Transverse colon (tissue), 4 donors: ENCODE results near the gene PRKCB. TPM values are rescaled to one million over a fixed set of nuclear protein-coding genes. Genes with fewer than 3 reads are reported as not detected.

Experiments
- DNase-seq: peaks from one replicate; pipeline ENCODE4 v3.0.0-alpha.2; 2019
- H3K27ac ChIP-seq, 4 donors: fragments of 200-600 bp; sonication (generic); 2 replicates each; pipeline ENCODE4 v1.5.1; 2016 to 2018; ENCODE audit warnings: inconsistent platforms in 4 of 4
- H3K27me3 ChIP-seq: fragments of 200-600 bp; sonication (generic); 2 replicates; pipeline ENCODE4 v1.5.1; 2017; ENCODE audit warnings: inconsistent platforms
- H3K36me3 ChIP-seq, 4 donors: fragments of 200-600 bp; sonication (generic); 2 replicates each; pipeline ENCODE4 v1.5.1; 2017 to 2019; ENCODE audit warnings: inconsistent platforms in 4 of 4
- H3K4me1 ChIP-seq, 4 donors: fragments of 200-600 bp; sonication (generic); 2 replicates each; pipeline ENCODE4 v1.5.1; 2017 to 2020; ENCODE audit warnings: inconsistent platforms in 4 of 4
- H3K4me3 ChIP-seq, 4 donors: fragments of 200-600 bp; sonication (generic); 1 replicate in 1 of 4; 2 replicates in 3 of 4; pipeline versions ENCODE4 v1.5.1 to v1.6.1; 2017 to 2019; ENCODE audit warnings: inconsistent platforms in 4 of 4
- H3K9me3 ChIP-seq, 2 donors: fragments of 200-600 bp; sonication (generic); 2 replicates each; pipeline ENCODE4 v1.5.1; 2017 to 2019; ENCODE audit warnings: inconsistent platforms in 2 of 2
- CTCF ChIP-seq, 5 experiments: fragments of 200-600 bp in 3 of 5; fragments of 450-650 bp in 2 of 5; sonication (generic) in 3 of 5; IDR thresholded peaks; 1 replicate in 2 of 5; 2 replicates in 3 of 5; pipeline ENCODE4 v1.5.1; 2016 to 2017; ENCODE audit warnings: antibody characterized with exemption in 5 of 5, inconsistent platforms in 3 of 5, mild to moderate bottlenecking in 2 of 5, moderate library complexity in 1 of 5
- EP300 ChIP-seq: sonication (generic); formaldehyde crosslinking; IDR thresholded peaks from one replicate; pipeline ENCODE4 v1.6.1; 2017; ENCODE audit warnings: antibody characterized with exemption, low read depth
- POLR2A ChIP-seq: fragments of 450-650 bp; IDR thresholded peaks from one replicate; pipeline ENCODE4 v1.6.1; 2016; ENCODE audit warnings: antibody characterized with exemption, mild to moderate bottlenecking, moderate library complexity
- POLR2AphosphoS5 ChIP-seq, 3 donors: sonication (generic); formaldehyde crosslinking; IDR thresholded peaks; one replicate each; pipeline ENCODE4 v1.6.1; 2016; ENCODE audit warnings: antibody characterized with exemption in 3 of 3
- WGBS, 2 donors: methylation state at CpG; one replicate each; pipeline ENCODE4 v1.1.5; 2018; ENCODE audit warnings: low coverage in 1 of 2; 5-methylcytosine and 5-hydroxymethylcytosine counted together
- in situ Hi-C, 4 donors: fragments of 200-750 bp; cut with MboI; loops; one replicate each; pipeline versions ENCODE4 v1.15.0 to v1.15.1; 2017; ENCODE audit warnings: low sequenced_read_pairs in 3 of 4, low pct_ligation_motif_present in 1 of 4, low pct_unique_long_range_greater_than_20kb in 1 of 4
- intact Hi-C: fragments of 100-400 bp; cut with DNase I; formaldehyde crosslinking; loops from one replicate; pipeline ENCODE4 v1.15.1; 2023; ENCODE audit warnings: low total_unique reads
- total RNA-seq, 4 donors: library from RNA; depleted of rRNA; stranded (reverse); fragments of >200 nt; gene quantifications; one replicate each; pipeline ENCODE4 v1.1.0, GENCODE V29; 2016

Gene PRKCB
- total RNA-seq, 4 donors from 2014 or later: 9.0 to 28.3 (median 15.2) TPM

GRCh38 chr16:24117680-24118079 is 281.9 kb downstream of the PRKCB start:
- intact Hi-C loops (no loop called here), in situ Hi-C loops (no loop called here)
- Histone ChIP-seq H3K4me1 (no peaks in the 10 kb centered on the region), H3K27me3 (no peaks in the 10 kb centered on the region), H3K9me3 (no peaks in the 10 kb centered on the region), H3K27ac (no peak overlapping the region), H3K4me3 (no peak overlapping the region), H3K36me3 (no peaks in the 10 kb centered on the region)
- no peak for DNase-seq
- 70 to 76% methylated on average over 2 to 8 of the region's 8 CpGs for WGBS, 2 donors
- TF ChIP-seq POLR2AphosphoS5 (IDR thresholded peaks at IDR 0.05) (no peak), EP300 (no peak), POLR2A (no peak), CTCF (IDR thresholded peaks at IDR 0.05) (no peak)

- intact Hi-C loops: no loop called here
- WGBS, 2 donors: 74 to 100% methylated on average over 1 to 7 of the region's 7 CpGs
These were observed 282.5 kb downstream of the PRKCB start for GRCh38 chr16:24118126-24118821.

GRCh38 chr16:24119807-24120206 is 284.0 kb downstream of the PRKCB start:
- DNase-seq: no peak
- Histone ChIP-seq H3K4me1 (no peaks in the 10 kb centered on the region), H3K9me3 (no peaks in the 10 kb centered on the region), H3K27ac (no peak overlapping the region), H3K36me3 (no peaks in the 10 kb centered on the region), H3K27me3 (no peaks in the 10 kb centered on the region), H3K4me3 (no peak overlapping the region)
- TF ChIP-seq CTCF (IDR thresholded peaks at IDR 0.05) (no peak), POLR2A (no peak), POLR2AphosphoS5 (IDR thresholded peaks at IDR 0.05) (no peak), EP300 (no peak)
- 86 to 100% methylated on average over 4 to 6 of the region's 6 CpGs for WGBS, 2 donors
- in situ Hi-C loops: no loop called here
- intact Hi-C loops: no loop called here

More at GRCh38 chr16:24118126-24118821, 282.5 kb downstream of the PRKCB start:
- Histone ChIP-seq H3K27ac (no peak overlapping the region), H3K27me3 (no peaks in the 10 kb centered on the region), H3K4me1 (no peaks in the 10 kb centered on the region), H3K4me3 (no peak overlapping the region), H3K36me3 (no peaks in the 10 kb centered on the region), H3K9me3 (no peaks in the 10 kb centered on the region)
- TF ChIP-seq POLR2AphosphoS5 (IDR thresholded peaks at IDR 0.05) (no peak), POLR2A (no peak), EP300 (no peak), CTCF (IDR thresholded peaks at IDR 0.05) (no peak)
- no peak for DNase-seq
- in situ Hi-C loops: no loop called here

GRCh38 chr16:24123275-24123674 is 287.5 kb downstream of the PRKCB start:
- TF ChIP-seq CTCF (IDR thresholded peaks at IDR 0.05) (no peak), POLR2A (no peak), EP300 (no peak), POLR2AphosphoS5 (IDR thresholded peaks at IDR 0.05) (no peak)
- no peaks in the 10 kb centered on the region for H3K27me3 ChIP-seq
- DNase-seq: no peak
- intact Hi-C loops (no loop called here), in situ Hi-C loops (no loop called here)
- 74% methylated on average over 1 of the region's 1 CpG; no CpG with 5 or more reads in 1 of the 2 donors for WGBS, 2 donors
- no peak overlapping the region for H3K4me3 ChIP-seq
- no peaks in the 10 kb centered on the region for H3K9me3 ChIP-seq
- H3K27ac ChIP-seq: no peak overlapping the region
- no peaks in the 10 kb centered on the region for H3K4me1 ChIP-seq
- H3K36me3 ChIP-seq: no peaks in the 10 kb centered on the region
